HG03520 (cell line): ENCODE measurements around the gene KCTD5.
"Not testable (repeated sequence)": the region's sequence is repeated elsewhere in the genome, so short reads cannot be mapped to it uniquely, and the experiment has no call there.

Experiments used
- ATAC-seq: cut with Tn5 transposase; IDR thresholded peaks from one replicate; pipeline ENCODE4 v1.9.1; 2021; ENCODE audit warnings: mild to moderate bottlenecking, moderate library complexity; ENCODE audit not compliant: unreplicated experiment

KCTD5 gene

DNA sequence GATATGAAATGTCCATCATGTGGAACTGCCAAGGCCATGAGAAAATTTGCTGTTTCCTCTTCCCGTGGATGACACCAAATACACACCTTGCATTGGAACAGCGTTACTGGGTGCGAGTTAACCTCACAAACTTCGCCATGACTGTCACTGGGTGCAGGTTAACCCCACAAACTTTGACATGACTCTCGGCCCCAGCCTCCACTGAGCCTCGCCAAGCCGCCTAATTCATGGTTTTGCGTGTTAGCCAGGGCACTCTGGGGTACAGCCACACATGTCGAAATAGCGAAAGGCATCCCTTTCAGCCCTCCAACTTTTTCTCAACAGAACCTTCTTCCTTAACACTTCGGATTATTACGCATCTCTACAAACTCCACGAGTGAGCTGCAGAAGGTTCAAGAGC is 10.6 kb upstream of the KCTD5 start:
- ATAC-seq, result no peak

DNA sequence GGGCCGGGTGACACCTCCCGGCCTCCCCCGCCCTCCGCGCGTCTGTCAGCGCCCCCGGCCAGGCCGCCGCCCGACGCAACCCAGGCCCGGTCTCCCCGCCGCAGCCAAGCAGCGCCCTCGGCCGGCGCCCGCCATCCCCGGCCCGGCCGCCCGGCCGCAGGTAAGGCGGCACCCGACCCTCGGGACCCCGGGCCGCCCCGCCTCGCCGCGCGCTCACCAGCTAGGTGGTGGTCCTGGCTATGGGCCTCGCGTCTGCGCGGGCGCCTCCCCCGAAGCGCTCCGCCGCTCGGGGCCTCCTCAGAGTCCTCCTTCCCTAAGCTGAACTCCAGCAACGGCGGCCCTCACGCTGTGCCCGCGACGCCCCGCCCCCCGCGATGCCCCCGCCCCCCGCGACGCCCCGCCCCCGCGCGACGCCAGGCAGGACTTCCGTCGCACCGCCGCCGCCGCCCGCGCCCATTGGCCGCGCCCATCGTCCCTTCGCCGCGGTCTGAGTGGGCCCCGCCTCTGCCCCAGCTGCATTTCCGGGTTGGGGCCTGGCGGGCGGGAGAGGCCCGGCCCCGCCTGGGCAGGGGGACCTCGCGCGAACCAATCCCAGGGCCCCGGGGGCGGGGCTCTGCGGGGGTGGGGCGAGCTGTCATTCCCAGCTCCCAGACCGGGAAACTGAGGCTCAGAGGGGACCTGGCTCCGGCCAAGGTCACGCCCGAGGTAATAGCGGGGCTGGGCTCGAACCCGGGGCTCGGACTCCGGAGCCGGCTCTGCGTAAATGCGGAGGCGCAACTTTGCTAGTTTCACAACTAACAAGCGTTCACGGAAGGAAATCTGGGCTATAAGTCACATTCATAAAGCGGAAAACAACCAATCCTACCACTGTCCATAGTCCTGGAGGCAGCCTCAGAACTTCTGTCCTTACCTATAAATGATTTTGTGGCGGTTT is 9.0 kb upstream of the KCTD5 start:
- ATAC-seq, result peak; percentile 78

DNA sequence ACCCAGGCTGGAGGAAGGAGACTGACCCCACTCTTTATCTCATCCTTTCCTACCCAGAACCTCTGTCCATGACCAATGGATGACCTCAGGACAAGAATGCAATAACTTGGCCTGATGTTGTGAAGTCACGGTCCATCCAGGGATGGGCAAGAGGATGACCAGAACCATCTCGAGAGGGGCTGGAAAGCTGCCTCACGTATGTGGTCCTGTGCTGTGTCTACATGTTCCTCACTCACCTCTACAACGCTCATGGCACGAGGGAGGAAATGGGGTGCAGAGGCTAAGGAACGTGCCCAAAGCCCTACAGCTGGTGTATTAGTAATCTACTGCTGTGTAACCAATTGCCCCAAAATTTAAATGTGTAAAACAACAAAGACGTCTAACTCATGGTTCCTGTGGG is 7.3 kb upstream of the KCTD5 start:
- no peak for ATAC-seq

DNA sequence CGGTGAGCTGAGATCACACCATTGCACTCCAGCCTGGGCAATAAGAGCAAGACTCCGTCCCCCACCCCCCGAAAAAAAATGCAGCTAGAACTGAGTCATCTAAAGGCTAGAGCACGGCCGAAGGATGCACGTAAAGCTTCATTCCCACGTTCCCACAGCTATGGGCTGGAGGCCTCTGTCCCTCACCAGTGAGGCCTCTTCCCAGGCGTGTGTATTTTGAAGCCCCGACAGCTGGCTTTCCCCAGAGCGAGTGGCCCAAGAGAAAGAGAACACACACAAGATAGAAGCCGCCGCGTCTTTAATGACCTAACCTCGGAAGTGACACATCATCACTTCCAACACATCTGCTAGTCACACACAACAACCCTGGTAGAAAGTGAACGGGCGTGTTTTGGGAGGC is 6.6 kb upstream of the KCTD5 start:
- no peak for ATAC-seq

DNA sequence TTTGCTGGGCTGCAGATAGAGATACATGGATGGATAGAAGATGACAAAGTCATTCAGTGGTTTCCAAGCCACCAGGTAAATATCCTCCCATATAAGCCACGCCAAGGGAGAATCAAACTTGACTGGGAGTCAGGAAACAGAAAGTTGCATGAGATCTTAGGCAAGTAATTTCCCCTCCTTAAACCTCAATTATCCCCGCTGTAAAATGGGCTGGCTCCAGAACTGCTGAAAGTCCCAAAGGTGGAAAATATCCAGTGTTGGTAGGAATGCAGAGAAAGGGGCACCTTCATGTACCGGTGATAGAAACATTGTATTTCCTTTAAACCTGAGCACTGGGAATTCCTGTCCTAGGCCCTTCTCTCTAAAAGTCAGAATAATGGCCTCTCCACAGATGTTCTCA is 5.4 kb upstream of the KCTD5 start:
- ATAC-seq, result not testable (repeated sequence)

DNA sequence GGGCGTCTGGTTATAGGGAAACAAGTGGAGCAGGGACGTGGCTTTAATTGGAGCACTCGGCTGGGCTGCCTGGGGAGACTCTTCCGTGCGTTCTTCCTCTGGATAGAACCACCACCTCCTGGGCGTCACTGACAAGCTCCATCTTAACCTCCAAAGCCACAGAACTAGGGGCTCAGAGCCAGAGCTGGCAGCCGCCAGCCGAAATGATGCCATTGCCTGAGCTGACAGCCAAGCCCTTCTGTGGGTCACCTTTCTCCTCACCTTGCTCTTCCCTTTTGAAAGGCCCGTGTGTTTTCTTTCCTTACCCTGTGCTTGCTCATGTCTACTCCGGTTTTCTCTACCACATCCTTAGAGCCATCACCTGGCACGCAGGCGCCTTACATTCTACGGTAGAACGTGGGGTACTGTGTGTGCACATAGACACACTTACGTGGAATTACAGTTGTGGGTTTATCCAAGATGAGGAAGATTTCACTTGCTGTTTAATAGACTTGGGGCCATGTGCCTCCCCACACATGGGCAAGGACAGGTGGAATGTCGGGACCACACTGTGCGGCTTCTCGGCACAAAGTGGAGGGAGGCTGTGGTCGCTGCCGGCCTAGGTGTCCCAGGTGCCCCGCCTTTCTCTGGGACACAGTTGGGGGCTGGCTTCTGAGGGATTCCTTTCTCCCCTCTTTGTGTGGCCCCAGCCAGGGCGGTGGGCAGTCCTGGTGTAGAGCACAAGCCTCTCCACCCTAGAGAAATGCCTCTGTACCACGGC is 3.9 kb upstream of the KCTD5 start:
- ATAC-seq, result not testable (repeated sequence)

DNA sequence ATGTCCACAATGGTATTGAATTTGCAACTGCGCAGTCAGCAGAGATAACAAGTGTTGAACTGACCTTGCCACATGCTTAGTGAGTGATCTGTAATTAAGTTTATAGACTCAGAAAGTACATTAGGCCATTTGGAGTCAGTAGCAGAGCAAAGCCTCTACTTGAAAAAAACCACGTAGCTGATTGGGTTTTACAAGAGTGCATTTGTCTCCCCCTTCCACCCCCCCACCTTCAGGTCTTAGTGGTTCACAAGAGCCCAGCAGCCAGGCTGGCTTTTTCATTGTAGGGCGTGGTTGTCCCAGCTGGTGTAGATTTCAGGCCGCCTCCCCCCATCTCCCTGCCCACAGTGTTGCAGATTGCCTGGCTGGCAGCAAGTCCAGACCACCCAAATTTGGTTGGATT is 2.4 kb upstream of the KCTD5 start:
- ATAC-seq, result not testable (repeated sequence)

DNA sequence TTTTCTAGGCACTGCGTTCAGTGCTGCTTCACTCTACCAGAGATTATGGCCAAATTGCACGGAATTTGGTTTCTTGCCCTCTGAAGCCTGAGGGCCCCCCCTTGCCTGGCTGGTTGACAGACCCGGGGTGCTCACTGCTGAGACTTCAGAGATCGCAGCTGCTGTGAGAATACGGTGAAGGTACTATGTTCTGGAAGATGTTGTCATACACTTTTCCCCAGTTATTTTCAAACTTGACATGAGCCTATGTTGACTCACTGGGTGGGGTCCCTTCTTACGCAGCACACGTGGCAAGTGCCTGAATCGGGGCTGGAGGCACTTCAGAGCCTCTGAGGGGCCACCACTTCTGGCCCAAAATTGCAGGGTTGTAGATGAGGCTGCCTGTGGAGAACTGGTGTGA is 2.0 kb upstream of the KCTD5 start:
- not testable (repeated sequence) for ATAC-seq

DNA sequence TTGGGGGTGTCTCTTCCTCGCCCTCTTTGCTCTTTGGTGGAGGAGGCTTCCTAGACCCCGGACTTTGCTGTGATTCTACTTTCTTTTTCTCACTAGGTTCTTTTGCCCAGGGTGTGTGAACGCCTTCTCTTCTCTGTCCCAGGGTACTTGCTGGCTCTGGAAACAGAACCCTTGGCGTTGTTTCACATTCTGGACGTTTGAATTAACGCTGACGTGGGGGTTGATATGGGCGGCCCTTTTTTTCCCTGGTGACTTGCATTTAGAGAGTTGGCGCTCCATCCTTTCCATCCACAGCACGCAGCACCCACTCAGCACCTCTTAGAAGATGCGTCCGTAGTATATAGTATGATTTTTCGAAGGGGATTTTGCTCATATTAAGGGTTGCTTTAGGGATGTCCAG is 718 bp downstream of the KCTD5 start:
- not testable (repeated sequence) for ATAC-seq

DNA sequence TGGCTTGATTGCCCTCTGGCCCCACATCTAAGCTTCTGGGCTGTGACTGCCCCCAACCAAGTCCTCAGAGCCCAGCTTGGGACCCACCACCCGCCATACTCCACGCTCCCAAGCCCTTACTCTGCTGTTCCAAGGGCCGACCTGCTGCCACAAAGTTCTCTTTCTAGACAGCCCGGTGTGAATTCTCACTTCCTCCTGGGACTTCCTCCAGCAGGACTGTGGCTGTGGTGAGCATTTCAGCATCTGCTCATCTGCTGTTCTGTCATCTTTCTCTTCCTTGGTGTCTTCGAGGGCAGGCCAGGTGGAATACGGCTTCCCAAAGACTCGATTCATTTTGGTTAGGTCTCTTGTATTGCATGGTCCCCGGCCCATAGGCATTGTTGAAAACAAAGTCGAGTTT is 3.8 kb downstream of the KCTD5 start:
- ATAC-seq, result not testable (repeated sequence)

DNA sequence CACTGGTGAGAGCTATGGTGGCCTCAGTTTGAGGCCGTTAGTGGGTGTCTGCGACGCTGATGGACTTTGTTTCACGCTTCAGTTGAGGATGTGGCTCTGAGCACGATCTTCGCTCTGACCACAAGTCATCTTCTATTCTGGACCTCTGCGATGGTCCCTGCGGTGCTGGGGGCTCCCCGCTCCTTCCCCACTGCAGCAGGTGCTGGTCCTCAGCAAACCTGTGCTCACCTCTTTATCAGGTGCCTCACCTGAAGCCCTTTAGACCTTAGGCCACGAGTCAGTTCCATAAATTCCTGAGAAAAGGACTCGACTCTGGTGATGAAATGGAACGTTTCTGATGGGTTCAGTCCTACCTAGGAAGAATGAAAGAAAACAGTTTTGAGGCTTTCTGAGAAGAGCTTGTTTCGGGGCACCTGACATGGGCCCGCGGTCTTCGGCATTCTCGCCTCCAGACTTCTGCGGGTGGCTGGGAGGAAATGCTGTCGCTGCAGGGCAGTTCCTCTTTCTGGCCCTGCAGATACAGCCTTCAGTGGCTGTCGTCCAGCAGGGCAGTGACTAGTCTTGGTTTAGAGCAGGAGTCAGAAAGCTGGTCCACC is 4.7 kb downstream of the KCTD5 start:
- ATAC-seq, result no peak

DNA sequence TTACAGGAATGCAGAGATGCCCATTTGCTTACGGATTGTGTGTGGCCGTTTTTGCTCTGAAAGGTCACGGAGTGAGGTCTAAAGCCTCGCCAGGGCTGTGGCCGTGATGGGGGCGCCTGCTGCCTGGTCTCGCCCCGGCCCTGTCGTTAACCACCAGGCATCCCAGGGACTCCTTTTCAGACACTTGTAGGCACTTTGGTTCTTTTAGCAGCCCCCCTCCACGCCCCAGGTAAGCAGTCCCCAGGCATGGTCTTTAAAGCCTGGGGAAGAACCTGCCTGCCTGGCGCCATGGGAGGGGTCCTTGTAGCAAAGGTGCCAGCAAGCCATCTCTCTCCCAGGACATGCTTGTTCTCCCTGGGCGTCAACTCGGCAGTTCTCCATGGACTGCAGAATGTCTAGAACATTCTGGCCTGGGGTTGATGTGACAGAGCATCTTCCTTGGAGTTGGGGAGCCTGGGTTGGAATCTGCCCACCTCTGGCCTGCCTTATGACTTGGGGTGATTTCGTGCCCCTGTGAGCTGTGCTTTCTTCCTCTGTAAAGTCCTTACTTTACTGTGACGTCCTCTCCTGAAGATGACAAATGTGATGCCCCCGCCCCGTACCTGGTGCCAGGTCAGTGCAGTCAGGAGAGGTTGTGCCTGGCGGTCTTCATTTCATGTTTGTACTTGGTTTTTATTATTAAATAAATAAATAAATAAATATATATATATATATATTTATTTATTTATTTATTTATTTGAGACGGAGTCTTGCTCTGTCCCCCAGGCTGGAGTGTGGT is 5.4 kb downstream of the KCTD5 start:
- ATAC-seq, result no peak

DNA sequence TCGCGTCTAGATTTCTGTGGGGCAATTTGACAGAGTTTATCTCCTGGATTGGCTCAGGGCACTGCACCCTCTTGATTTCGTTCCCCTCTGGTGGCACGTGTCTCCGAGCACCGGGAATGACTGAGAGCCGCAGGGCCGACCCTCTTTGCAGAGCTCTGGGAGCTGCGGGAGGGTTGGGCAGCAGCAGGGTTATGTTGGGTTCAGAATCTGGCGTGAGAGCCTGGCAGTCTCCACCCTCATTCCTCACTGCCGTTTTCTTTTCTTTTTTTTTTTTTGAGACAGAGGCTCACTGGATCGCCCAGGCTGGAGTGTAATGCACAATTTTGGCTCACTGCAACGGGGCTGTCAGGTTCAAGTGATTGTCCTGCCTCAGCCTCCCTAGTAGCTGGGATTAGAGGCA is 7.1 kb downstream of the KCTD5 start:
- not testable (repeated sequence) for ATAC-seq

DNA sequence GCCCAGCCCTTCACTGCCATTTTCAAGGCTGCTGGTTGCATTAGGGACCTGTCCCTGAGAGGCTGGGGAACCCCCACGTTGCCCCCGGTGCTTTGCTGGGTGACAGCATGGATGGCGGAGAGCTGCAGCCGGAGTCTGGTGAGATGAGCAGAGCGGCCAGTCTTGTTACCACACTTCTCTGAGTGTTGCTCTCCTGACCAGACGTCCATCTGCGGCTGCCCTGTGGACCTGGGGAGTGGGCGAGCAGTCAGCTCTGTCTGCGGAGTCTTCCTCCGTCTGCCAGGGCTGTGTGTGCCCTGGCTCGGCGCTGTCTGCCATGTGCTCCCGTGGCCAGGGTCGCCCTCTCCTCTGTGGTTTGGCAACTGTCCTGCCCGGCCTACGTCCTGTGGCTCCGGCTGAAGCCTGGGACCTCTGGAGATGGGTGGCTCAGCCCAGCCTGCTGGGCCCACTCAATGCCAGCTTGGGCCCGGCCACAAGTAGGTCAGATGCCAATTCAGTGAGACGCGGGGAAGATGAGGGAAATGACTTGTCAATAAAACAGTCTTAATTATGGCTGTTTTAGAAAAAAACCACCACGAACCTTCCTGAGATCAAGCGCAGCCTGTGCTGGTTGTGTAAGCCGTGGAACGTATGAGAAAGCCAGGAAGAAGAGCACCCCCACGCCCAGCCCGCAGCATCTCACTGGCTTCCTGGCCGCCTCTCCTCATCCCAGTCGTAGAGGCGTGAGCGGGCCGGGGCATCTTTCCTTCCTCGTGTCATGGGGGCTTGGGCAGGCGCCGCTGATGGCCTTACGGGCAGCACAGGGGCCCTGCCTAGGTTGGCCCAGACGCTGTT is 7.9 kb downstream of the KCTD5 start:
- ATAC-seq, result no peak

DNA sequence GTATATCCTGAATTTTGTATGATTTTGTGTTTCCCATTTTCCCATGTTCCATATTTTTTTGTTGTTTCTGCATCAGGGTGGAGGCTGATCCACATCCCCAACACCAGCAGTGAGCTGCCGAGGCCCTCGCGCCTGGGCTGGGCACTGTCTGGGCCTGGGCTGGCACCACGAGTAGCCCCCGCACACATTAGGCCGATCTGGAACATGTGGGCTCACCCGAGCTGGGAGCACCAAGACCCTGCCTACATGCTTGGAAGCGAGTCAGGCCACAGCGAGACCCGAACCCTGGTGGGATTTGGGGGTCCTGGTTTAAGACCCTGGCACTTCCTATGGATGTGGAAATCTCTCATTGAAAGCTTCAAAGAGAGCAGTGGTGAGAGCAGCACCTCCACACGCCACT is 8.5 kb downstream of the KCTD5 start:
- ATAC-seq, result no peak

DNA sequence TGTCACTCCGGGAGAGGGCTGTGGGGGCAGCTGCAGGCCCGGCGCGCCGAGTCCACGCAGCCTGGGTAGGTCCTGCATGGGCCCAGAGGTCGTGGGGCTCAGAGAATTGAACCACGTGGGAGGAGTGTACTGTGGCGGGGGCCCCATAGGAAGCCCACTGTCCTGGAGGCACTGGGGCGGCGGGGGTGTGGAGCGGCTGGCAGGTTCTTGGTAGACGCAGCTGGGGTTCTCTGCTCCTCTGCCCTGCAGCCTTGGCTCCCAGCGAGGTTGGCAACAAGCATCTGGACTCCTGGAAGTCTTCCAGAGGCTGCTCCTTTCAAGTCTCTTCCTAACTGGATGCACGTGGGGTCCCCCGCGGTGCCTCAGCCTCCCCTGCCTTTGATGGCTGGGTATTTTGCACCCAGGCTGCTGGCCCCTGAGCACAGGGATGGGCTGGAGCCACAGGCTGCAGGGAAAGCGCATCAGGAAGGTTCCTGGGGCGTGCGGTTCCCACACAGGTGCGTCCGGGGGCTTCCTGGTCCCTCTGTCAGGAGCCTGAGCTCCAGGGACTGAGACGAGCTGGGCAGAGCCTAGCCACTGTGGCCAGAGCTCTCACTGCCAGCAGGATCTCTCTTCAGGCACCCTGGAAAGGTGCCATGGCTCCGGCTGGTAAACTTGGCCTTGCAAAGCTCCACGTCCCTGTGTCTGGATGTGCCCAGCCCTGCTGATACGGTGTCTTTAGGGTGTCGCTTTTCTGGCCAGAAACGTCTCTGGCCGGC is 9.3 kb downstream of the KCTD5 start:
- no peak for ATAC-seq

DNA sequence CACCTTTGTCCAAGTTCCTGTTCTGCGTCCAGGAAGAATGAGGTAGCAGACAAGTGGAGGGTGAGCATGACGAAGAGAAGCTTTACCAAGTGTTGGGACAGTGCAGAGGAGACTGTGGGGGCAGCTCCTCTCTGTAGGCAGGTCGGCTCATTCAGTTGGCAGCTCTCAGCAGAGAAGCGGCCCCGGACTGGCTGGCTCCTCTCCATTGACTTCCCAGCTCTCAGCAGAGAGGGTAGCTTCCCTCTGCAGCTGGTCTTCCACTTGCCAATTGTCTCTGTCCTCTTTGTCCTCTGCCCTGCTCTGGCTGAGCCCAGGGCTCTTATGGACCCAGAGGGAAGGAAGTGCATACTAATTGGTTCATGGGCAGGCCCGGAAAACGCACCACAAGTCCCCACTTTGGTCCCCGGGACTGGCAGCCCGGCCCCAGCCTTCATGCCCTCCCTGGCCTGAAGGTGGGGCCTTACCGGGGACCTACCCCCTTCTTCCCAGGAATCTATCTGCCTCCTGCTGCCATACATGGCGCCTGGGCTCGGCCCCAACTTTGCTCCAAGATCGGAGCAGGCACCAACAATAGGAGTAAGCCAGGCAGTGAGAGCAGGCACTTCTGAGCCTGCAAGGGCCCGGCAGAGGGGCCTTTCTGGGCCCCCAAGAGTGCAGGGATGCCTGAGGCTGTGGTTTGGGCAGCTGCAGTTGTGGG is 10.1 kb downstream of the KCTD5 start:
- ATAC-seq, result no peak

DNA sequence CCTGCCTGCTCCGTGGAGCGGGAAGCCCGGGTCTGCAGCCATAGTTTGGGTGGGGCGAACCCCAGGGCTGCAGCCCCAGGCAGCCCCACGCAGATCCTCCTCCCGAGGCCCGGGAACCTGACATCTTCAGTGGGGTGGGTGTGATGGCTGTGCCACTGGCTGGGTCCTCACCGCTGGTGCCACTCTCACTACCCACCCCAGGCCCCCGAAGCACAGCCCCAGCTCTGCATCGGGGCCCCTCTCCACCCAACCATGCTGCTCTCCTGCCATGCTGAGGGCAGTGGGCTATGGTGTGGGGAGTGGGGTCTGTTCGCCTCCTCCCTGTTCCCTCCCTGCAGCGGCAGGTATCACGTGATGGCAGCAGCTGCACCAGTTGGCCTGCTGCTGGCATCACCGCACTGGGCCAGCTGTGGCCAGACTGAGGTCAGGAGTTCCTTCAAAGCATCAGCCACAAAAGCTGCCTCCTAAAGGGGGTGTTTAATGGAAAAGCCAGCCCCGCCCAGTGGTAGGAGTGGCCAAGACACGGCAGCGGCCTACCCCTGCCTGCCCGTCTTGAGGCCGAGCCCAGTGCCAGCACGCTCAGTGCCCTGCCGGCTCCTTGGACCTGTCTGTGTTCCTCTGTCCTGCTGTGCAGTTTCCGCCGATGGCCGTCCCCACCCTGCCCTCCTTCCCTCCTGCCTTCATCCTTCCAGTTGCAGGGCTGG is 10.8 kb downstream of the KCTD5 start:
- ATAC-seq, result no peak
